Naive thymus-derived CD4-positive, alpha-beta T cell (primary cell): ENCODE results near the gene QRFP. TPM values are rescaled to one million over a fixed set of nuclear protein-coding genes. Genes with fewer than 3 reads are reported as not detected.

Experiments
- ATAC-seq: fragments of 150-1000 bp; cut with Tn5 transposase; 2 replicates; pipeline ENCODE4 v1.10.0; 2021; ENCODE audit warnings: mild to moderate bottlenecking, moderate library complexity
- CTCF ChIA-PET: fragments of 350-600 bp; sonication (Branson Sonifier 250); formaldehyde crosslinking; loops from one replicate; lab custom pipeline; 2021; ENCODE audit warnings: antibody characterized with exemption; lab: Charles Lee
- POLR2A ChIA-PET: fragments of 350-600 bp; sonication (Branson Sonifier 250); formaldehyde crosslinking; loops from one replicate; lab custom pipeline; 2021; ENCODE audit warnings: antibody characterized with exemption, inconsistent platforms; lab: Charles Lee
- DNase-seq, 9 donors: peaks; one replicate each; pipeline versions ENCODE4 v3.0.0 to v3.0.0-alpha.2; 2020 to 2022; ENCODE audit warnings: mixed read lengths in 1 of 9
- H3K27ac ChIP-seq: one replicate; pipeline ENCODE4 v1.7.0; 2013; ENCODE audit warnings: mild to moderate bottlenecking, low read depth, low read length, moderate library complexity
- H3K27me3 ChIP-seq, 2 donors: one replicate each; pipeline ENCODE4 v1.7.0; 2013; ENCODE audit warnings: low read length in 2 of 2, mild to moderate bottlenecking in 2 of 2, moderate library complexity in 2 of 2; ENCODE audit not compliant: control insufficient read depth in 2 of 2, insufficient read depth in 2 of 2
- H3K36me3 ChIP-seq, 3 experiments: 1 replicate in 2 of 3; 2 replicates in 1 of 3; pipeline ENCODE4 v1.7.0; 2013; ENCODE audit warnings: low read length in 3 of 3, mild to moderate bottlenecking in 3 of 3, moderate library complexity in 1 of 3; ENCODE audit not compliant: insufficient read depth in 3 of 3, control insufficient read depth in 2 of 3
- H3K4me1 ChIP-seq, 2 donors: one replicate each; pipeline ENCODE4 v1.7.0; 2013; ENCODE audit warnings: low read length in 2 of 2, mild to moderate bottlenecking in 2 of 2, moderate library complexity in 1 of 2; ENCODE audit not compliant: control insufficient read depth in 2 of 2, insufficient read depth in 2 of 2
- H3K4me3 ChIP-seq: 2 replicates; pipeline ENCODE4 v1.7.0; 2013; ENCODE audit warnings: mild to moderate bottlenecking, low read length
- H3K9me3 ChIP-seq, 3 experiments: 1 replicate in 2 of 3; 2 replicates in 1 of 3; pipeline ENCODE4 v1.7.0; 2013; ENCODE audit warnings: low read length in 3 of 3; ENCODE audit not compliant: control insufficient read depth in 2 of 3
- H3K27ac Mint-ChIP-seq, 9 donors: one replicate each; pipeline ENCODE4 v1.8.0; 2020 to 2022; ENCODE audit warnings: mixed read lengths in 9 of 9, mild to moderate bottlenecking in 8 of 9, moderate library complexity in 5 of 9, inconsistent platforms in 2 of 9
- H3K27me3 Mint-ChIP-seq, 5 donors: one replicate each; pipeline ENCODE4 v1.8.0; 2021 to 2022; ENCODE audit warnings: mixed read lengths in 5 of 5, mild to moderate bottlenecking in 1 of 5
- H3K36me3 Mint-ChIP-seq, 5 donors: one replicate each; pipeline ENCODE4 v1.8.0; 2020 to 2022; ENCODE audit warnings: mixed read lengths in 5 of 5, mild to moderate bottlenecking in 3 of 5, inconsistent platforms in 1 of 5
- H3K4me1 Mint-ChIP-seq, 7 donors: one replicate each; pipeline ENCODE4 v1.8.0; 2020 to 2022; ENCODE audit warnings: mixed read lengths in 7 of 7, mild to moderate bottlenecking in 3 of 7, inconsistent platforms in 1 of 7
- H3K4me3 Mint-ChIP-seq, 10 donors: one replicate each; pipeline ENCODE4 v1.8.0; 2020 to 2022; ENCODE audit warnings: mild to moderate bottlenecking in 10 of 10, mixed read lengths in 10 of 10, moderate library complexity in 6 of 10, inconsistent platforms in 2 of 10
- H3K9me3 Mint-ChIP-seq, 11 donors: one replicate each; pipeline ENCODE4 v1.8.0; 2020 to 2022; ENCODE audit warnings: mixed read lengths in 11 of 11, mild to moderate bottlenecking in 4 of 11, inconsistent platforms in 1 of 11, moderate library complexity in 1 of 11
- intact Hi-C, 2 donors: fragments of 100-400 bp; cut with micrococcal nuclease; formaldehyde crosslinking; loops; one replicate each; pipeline ENCODE4 v1.15.1; 2023
- polyA plus RNA-seq, 2 donors: library from polyadenylated mRNA; unstranded; fragments of 300-500 nt; fragmentation: Illumina TruSeq; gene quantifications; one replicate each; pipeline ENCODE4 v1.2.3, GENCODE V29; 2021
- total RNA-seq, 6 experiments: library from RNA in 5 of 6; stranded (reverse) in 5 of 6; gene quantifications; 1 replicate in 5 of 6; 2 replicates in 1 of 6; pipeline ENCODE4 v1.2.3 and lab custom pipeline; 2021 to 2026

The QRFP gene
- total and polyA plus RNA-seq, 7 experiments from 2014 or later: not detected

DNA sequence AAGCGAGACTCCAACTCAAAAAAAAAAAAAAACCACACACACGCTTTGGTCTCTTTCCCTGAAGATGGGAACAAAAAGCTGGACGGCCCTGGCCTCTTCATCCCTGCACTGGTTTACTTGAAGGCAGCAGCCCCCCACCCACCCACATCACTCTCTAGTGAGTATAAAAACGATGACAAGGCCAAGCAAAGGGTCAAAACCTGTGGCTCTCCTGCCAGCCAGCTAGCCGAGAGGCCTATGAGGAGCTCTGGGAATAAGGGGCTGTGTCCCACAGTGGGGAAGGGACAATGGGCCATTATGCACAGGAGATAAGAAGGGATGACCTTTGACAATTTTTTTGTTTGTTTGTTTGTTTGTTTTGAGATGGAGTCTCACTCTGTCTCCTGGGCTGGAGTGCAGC lies 13.1 kb downstream of the QRFP start:
- Mint-ChIP-seq H3K9me3 (no peaks in the 10 kb centered on the region), H3K4me1 (no peaks in the 10 kb centered on the region), H3K27ac (no peak overlapping the region), H3K4me3 (no peak overlapping the region), H3K36me3 (peaks cover 5 to 49% (median 21%) of the 10 kb centered on the region in 5 donors), H3K27me3 (no peaks in the 10 kb centered on the region)
- Histone ChIP-seq H3K4me3 (no peak overlapping the region), H3K9me3 (no peaks in the 10 kb centered on the region), H3K36me3 (peaks cover 0 to 92% (median 0%) of the 10 kb centered on the region in 3 experiments), H3K27ac (no peak overlapping the region), H3K27me3 (no peaks in the 10 kb centered on the region), H3K4me1 (no peaks in the 10 kb centered on the region)
- intact Hi-C loops: no loop called here
- CTCF ChIA-PET: no interaction called here
- DNase-seq (no peak), ATAC-seq (no peak)
- POLR2A ChIA-PET: no interaction called here

DNA sequence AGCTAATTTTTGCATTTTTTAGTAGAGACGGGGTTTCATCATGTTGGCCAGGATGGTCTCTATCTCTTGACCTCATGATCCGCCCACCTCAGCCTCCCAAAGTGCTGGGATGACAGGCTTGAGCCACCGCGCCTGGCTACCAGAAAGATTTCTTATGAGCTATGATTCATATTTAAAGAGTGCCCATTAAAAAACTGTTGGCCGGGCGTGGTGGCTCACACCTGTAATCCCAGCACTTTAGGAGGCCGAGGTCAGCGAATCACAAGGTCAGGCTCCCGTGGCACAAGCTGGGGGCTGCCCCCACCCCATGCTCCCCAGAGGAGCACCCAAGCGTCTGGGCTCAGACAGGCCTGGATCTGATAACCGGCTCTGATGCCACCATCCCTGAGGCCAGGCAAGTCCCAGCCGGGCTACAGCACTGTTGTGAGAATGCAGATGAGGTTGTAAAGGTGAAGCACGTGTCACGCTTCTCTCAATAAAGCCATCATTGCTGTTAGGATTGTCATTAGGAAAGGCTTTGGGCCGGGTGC lies 13.9 kb downstream of the QRFP start:
- intact Hi-C loops: no loop called here

DNA sequence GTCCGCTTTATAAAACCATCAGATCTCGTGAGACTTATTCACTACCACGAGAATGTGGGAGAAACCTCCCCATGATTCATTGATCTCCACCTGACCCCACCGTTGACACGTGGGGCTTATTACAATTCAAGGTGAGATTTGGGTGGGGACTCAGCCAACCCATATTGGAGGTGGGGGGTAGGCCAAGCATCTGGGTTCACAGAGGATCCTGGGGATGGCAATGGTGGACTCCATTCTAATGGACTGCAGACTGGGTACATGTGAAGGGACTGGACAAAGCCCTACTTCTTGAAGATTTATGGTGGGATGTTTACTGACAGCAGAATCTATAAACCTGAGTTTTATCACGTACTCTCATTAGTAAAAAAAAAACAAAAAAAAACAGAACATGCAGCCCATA lies 15.1 kb downstream of the QRFP start:
- H3K4me3 ChIP-seq: no peak overlapping the region
- peaks cover 4 to 45% (median 18%) of the 10 kb centered on the region in 5 donors for H3K36me3 Mint-ChIP-seq
- H3K27me3 ChIP-seq: no peaks in the 10 kb centered on the region
- ATAC-seq (no peak), DNase-seq (no peak)
- no peaks in the 10 kb centered on the region for H3K9me3 Mint-ChIP-seq
- no peak overlapping the region for H3K4me3 Mint-ChIP-seq
- no peak overlapping the region for H3K27ac Mint-ChIP-seq
- H3K27me3 Mint-ChIP-seq: no peaks in the 10 kb centered on the region
- H3K4me1 ChIP-seq: no peaks in the 10 kb centered on the region
- peaks cover 0 to 85% (median 0%) of the 10 kb centered on the region in 3 experiments for H3K36me3 ChIP-seq
- ChIA-PET POLR2A (no interaction called here), CTCF (no interaction called here)
- no peaks in the 10 kb centered on the region for H3K4me1 Mint-ChIP-seq
- no peak overlapping the region for H3K27ac ChIP-seq
- no peaks in the 10 kb centered on the region for H3K9me3 ChIP-seq
- intact Hi-C loops: no loop called here

More for the DNA sequence above, 13.9 kb downstream of the QRFP start:
- Mint-ChIP-seq H3K9me3 (no peaks in the 10 kb centered on the region), H3K36me3 (peaks cover 5 to 49% (median 21%) of the 10 kb centered on the region in 5 donors), H3K27ac (no peak overlapping the region), H3K4me3 (no peak overlapping the region), H3K27me3 (no peaks in the 10 kb centered on the region), H3K4me1 (no peaks in the 10 kb centered on the region)
- CTCF ChIA-PET: no interaction called here
- POLR2A ChIA-PET: no interaction called here
- no peaks in the 10 kb centered on the region for H3K4me1 ChIP-seq
- DNase-seq (no peak), ATAC-seq (no peak)
- H3K36me3 ChIP-seq: peaks cover 0 to 90% (median 0%) of the 10 kb centered on the region in 3 experiments
- H3K4me3 ChIP-seq: no peak overlapping the region
- no peak overlapping the region for H3K27ac ChIP-seq
- no peaks in the 10 kb centered on the region for H3K9me3 ChIP-seq
- H3K27me3 ChIP-seq: no peaks in the 10 kb centered on the region

DNA sequence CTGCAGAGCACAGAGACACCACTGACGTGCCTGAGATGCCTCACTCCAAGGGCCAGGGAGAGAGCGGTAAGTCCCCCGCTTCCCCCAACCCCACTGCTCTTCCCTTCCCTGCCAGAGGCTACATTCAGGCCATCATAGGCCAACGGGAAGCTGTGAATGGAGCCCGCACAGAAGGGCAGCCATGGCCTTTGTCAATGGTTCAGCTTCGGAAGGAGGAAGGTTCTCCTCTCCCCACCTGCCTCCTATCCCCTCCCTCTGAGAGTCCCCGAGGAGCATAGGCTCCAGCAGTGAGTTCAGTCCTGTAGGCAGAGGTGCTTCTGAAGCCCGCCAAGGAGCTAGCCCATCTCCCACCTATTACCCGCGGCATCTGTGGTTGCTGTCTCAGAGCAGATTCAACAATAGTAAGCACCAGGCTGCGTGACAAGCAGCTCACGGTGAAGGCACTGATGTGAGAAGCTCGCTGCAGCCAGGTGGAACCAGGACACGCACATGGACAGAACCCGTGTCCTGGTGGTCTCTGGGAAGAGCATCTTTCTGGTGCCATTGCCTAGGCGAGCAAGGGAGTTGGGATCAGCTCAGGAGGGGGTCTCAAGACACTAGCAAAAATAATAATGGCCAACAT lies 15.9 kb downstream of the QRFP start:
- no peaks in the 10 kb centered on the region for H3K27me3 ChIP-seq
- no peak overlapping the region for H3K27ac Mint-ChIP-seq
- ATAC-seq (no peak), DNase-seq (no peak)
- POLR2A ChIA-PET: no interaction called here
- H3K36me3 ChIP-seq: peaks cover 0 to 77% (median 0%) of the 10 kb centered on the region in 3 experiments
- H3K4me3 ChIP-seq: no peak overlapping the region
- H3K36me3 Mint-ChIP-seq: peaks cover 0 to 45% (median 18%) of the 10 kb centered on the region in 5 donors
- H3K4me1 ChIP-seq: no peaks in the 10 kb centered on the region
- H3K4me1 Mint-ChIP-seq: no peaks in the 10 kb centered on the region
- H3K9me3 ChIP-seq: no peaks in the 10 kb centered on the region
- intact Hi-C loops: no loop called here
- no peak overlapping the region for H3K4me3 Mint-ChIP-seq
- H3K27ac ChIP-seq: no peak overlapping the region
- no peaks in the 10 kb centered on the region for H3K27me3 Mint-ChIP-seq
- no peaks in the 10 kb centered on the region for H3K9me3 Mint-ChIP-seq
- CTCF ChIA-PET: interaction anchor here (0.6 kb wide), 1 partner anchor 149 kb away, joined by 3 read pairs; no protein-coding TSS in a partner anchor

DNA sequence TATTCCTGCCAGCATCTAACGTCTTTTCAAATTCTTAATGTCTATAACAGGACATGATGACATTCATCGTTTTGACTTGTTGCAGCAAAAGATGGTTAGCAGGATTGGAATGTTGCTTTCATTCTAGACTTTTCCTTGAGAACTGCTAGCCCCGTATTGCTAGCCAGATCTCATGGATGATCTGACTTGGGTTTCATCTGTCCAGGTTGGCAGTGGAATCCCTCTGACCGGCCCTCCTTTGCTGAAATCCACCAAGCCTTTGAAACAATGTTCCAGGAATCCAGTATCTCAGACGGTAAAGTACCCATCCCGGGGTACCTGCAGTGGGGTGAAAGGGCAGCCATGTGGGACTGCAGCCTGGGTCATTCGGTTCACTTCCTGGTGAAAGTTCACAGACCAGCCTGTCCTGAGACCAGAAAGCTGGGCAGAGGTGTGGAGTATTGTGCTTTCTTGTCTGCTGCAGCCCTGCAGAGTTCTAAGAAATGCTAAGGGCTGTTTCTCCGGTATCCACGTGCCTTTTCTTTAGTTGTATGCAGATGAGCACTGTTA lies 16.7 kb downstream of the QRFP start:
- no peaks in the 10 kb centered on the region for H3K27me3 Mint-ChIP-seq
- Histone ChIP-seq H3K9me3 (no peaks in the 10 kb centered on the region), H3K27ac (no peak overlapping the region), H3K27me3 (no peaks in the 10 kb centered on the region), H3K4me1 (no peaks in the 10 kb centered on the region), H3K36me3 (peaks cover 0 to 76% (median 0%) of the 10 kb centered on the region in 3 experiments), H3K4me3 (no peak overlapping the region)
- no peaks in the 10 kb centered on the region for H3K4me1 Mint-ChIP-seq
- no peak overlapping the region for H3K4me3 Mint-ChIP-seq
- ATAC-seq (no peak), DNase-seq (no peak)
- intact Hi-C loops: no loop called here
- ChIA-PET CTCF (interaction anchor here (0.6 kb wide), 1 partner anchor 150 kb away, joined by 3 read pairs; no protein-coding TSS in a partner anchor), POLR2A (no interaction called here)
- H3K9me3 Mint-ChIP-seq: no peaks in the 10 kb centered on the region
- H3K36me3 Mint-ChIP-seq: peaks cover 7 to 45% (median 19%) of the 10 kb centered on the region in 5 donors
- no peak overlapping the region for H3K27ac Mint-ChIP-seq

DNA sequence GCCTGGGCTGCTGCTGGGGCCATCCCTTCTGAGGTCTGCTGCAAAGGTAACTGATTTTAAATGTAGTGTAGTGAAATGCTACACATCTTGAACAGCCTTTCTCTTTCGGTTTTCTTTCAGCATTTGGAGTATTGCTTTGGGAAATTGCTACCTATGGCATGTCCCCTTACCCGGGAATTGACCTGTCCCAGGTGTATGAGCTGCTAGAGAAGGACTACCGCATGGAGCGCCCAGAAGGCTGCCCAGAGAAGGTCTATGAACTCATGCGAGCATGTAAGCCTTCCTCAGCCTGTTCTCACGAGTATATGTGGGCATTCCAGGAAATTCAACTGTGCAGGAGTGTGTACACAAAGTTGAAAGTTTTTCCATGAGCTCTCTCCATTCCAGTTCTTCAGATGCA lies 18.3 kb downstream of the QRFP start:
- H3K4me1 Mint-ChIP-seq: no peaks in the 10 kb centered on the region
- Histone ChIP-seq H3K36me3 (peaks cover 0 to 76% (median 7%) of the 10 kb centered on the region in 3 experiments), H3K9me3 (no peaks in the 10 kb centered on the region), H3K4me1 (no peaks in the 10 kb centered on the region), H3K27me3 (no peaks in the 10 kb centered on the region), H3K4me3 (no peak overlapping the region), H3K27ac (no peak overlapping the region)
- no peak overlapping the region for H3K4me3 Mint-ChIP-seq
- ATAC-seq (no peak), DNase-seq (no peak)
- intact Hi-C loops: no loop called here
- H3K9me3 Mint-ChIP-seq: no peaks in the 10 kb centered on the region
- POLR2A ChIA-PET: no interaction called here
- peaks cover 7 to 55% (median 20%) of the 10 kb centered on the region in 5 donors for H3K36me3 Mint-ChIP-seq
- CTCF ChIA-PET: no interaction called here
- no peaks in the 10 kb centered on the region for H3K27me3 Mint-ChIP-seq
- no peak overlapping the region for H3K27ac Mint-ChIP-seq
